Measurements from ENCODE around the gene RNF8.

GRCh38 chr6:37359039-37359438, 5.3 kb downstream of the RNF8 start:
- no peak for TF ChIP-seq CTCF (IDR thresholded peaks at IDR 0.05; ENCODE audit: low read length)
- no peak for TF ChIP-seq EZH2phosphoT487 (IDR thresholded peaks at IDR 0.05; ENCODE audit: low read length)
- no peak for TF ChIP-seq EZH2 (optimal IDR thresholded peaks at IDR 0.05; ENCODE audit: low read depth, low read length)
